ENCODE data around the gene COPZ2. TPM values are rescaled to one million over a fixed set of nuclear protein-coding genes. Genes with fewer than 3 reads are reported as not detected.
A peak's percentile ranks its signal among the peaks of the same experiment; 100 is the strongest.
"Not testable (repeated sequence)": the region's sequence is repeated elsewhere in the genome, so short reads cannot be mapped to it uniquely, and the experiment has no call there.

COPZ2 gene
- total RNA-seq, 2 experiments from 2014 or later, result 4.3 to 4.6 TPM

GRCh38 chr17:48023400-48024148 lies 14.0 kb downstream of the COPZ2 start:
- Mint-ChIP-seq H3K27me3 (peaks cover 31% of the 10 kb centered on the region), H3K4me3 (peak overlapping the region; percentile 65), H3K36me3 (ENCODE audit: low read depth) (no peaks in the 10 kb centered on the region), H3K9me3 (no peaks in the 10 kb centered on the region), H3K27ac (no peak overlapping the region), H3K4me1 (ENCODE audit: low read depth) (peaks cover 28% of the 10 kb centered on the region)
- ChIA-PET POLR2A (no interaction called here), CTCF (no interaction called here)
- DNase-seq, result peak; percentile 73
- peak; percentile 5 for ATAC-seq
- intact Hi-C loops (cut with micrococcal nuclease), result no loop called here
- TF ChIP-seq, protein P1, sequence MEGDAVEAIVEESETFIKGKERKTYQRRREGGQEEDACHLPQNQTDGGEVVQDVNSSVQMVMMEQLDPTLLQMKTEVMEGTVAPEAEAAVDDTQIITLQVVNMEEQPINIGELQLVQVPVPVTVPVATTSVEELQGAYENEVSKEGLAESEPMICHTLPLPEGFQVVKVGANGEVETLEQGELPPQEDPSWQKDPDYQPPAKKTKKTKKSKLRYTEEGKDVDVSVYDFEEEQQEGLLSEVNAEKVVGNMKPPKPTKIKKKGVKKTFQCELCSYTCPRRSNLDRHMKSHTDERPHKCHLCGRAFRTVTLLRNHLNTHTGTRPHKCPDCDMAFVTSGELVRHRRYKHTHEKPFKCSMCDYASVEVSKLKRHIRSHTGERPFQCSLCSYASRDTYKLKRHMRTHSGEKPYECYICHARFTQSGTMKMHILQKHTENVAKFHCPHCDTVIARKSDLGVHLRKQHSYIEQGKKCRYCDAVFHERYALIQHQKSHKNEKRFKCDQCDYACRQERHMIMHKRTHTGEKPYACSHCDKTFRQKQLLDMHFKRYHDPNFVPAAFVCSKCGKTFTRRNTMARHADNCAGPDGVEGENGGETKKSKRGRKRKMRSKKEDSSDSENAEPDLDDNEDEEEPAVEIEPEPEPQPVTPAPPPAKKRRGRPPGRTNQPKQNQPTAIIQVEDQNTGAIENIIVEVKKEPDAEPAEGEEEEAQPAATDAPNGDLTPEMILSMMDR (IDR thresholded peaks at IDR 0.05), result peak; percentile 28

GRCh38 chr17:48022901-48023300 lies 14.7 kb downstream of the COPZ2 start:
- intact Hi-C loops (cut with micrococcal nuclease), result no loop called here
- CTCF ChIA-PET, result no interaction called here

GRCh38 chr17:48021934-48022333 lies 15.7 kb downstream of the COPZ2 start:
- H3K27ac Mint-ChIP-seq, result no peak overlapping the region
- H3K4me1 Mint-ChIP-seq (ENCODE audit: low read depth), result peaks cover 33% of the 10 kb centered on the region
- ATAC-seq (no peak), DNase-seq (no peak)
- intact Hi-C loops (cut with micrococcal nuclease), result no loop called here
- no peak overlapping the region for H3K4me3 Mint-ChIP-seq
- ChIA-PET POLR2A (no interaction called here), CTCF (interaction anchor here (1.3 to 1.8 kb wide), 2 partner anchors 77 to 181 kb away, joined by 3 to 6 read pairs; partner anchors contain the start of gene SCRN2)
- no peaks in the 10 kb centered on the region for H3K36me3 Mint-ChIP-seq (ENCODE audit: low read depth)
- H3K9me3 Mint-ChIP-seq, result no peaks in the 10 kb centered on the region
- TF ChIP-seq, protein P1 (IDR thresholded peaks at IDR 0.05), result no peak
- H3K27me3 Mint-ChIP-seq, result peaks cover 25% of the 10 kb centered on the region

More at GRCh38 chr17:48022901-48023300, 14.7 kb downstream of the COPZ2 start:
- peak overlapping the region; percentile 15 for H3K4me3 Mint-ChIP-seq
- no peaks in the 10 kb centered on the region for H3K36me3 Mint-ChIP-seq (ENCODE audit: low read depth)
- TF ChIP-seq, protein P1 (IDR thresholded peaks at IDR 0.05), result no peak
- H3K27ac Mint-ChIP-seq, result no peak overlapping the region
- H3K27me3 Mint-ChIP-seq, result peaks cover 27% of the 10 kb centered on the region
- POLR2A ChIA-PET, result no interaction called here
- DNase-seq (no peak), ATAC-seq (no peak)
- no peaks in the 10 kb centered on the region for H3K9me3 Mint-ChIP-seq
- peaks cover 28% of the 10 kb centered on the region for H3K4me1 Mint-ChIP-seq (ENCODE audit: low read depth)

GRCh38 chr17:48017817-48018158 lies 19.8 kb downstream of the COPZ2 start:
- H3K4me3 Mint-ChIP-seq; H3K36me3 Mint-ChIP-seq (ENCODE audit: low read depth); H3K9me3 Mint-ChIP-seq; H3K4me1 Mint-ChIP-seq (ENCODE audit: low read depth); H3K27ac Mint-ChIP-seq; DNase-seq: not testable (repeated sequence)
- peak; percentile 28 for ATAC-seq
- POLR2A ChIA-PET, result interaction anchor here (0.6 kb wide), 1 partner anchor 1883 kb away, joined by 4 read pairs; no protein-coding TSS in a partner anchor
- intact Hi-C loops (cut with micrococcal nuclease), result loop anchor here (10.0 kb wide), 1 partner anchor 73 kb away; the partner anchor contains the start of gene PNPO
- CTCF ChIA-PET, result interaction anchor here (0.6 to 6.3 kb wide), 17 partner anchors 9 to 176 kb away, joined by 3 to 66 read pairs (median 4); partner anchors contain the start of genes CDK5RAP3 and SCRN2
- peaks cover 36% of the 10 kb centered on the region for H3K27me3 Mint-ChIP-seq

- H3K36me3 Mint-ChIP-seq (ENCODE audit: low read depth), result no peaks in the 10 kb centered on the region
- no peak for ATAC-seq
- H3K4me3 Mint-ChIP-seq, result no peak overlapping the region
- no peaks in the 10 kb centered on the region for H3K9me3 Mint-ChIP-seq
- TF ChIP-seq, protein P1 (IDR thresholded peaks at IDR 0.05), result no peak
- intact Hi-C loops (cut with micrococcal nuclease), result loop anchor here (10.0 kb wide), 1 partner anchor 71 kb away; the partner anchor contains the start of gene PNPO
- H3K27ac Mint-ChIP-seq, result no peak overlapping the region
- peaks cover 18% of the 10 kb centered on the region for H3K4me1 Mint-ChIP-seq (ENCODE audit: low read depth)
- CTCF ChIA-PET, result interaction anchor here (5.5 to 6.3 kb wide), 2 partner anchors 36 to 68 kb away, joined by 49 to 66 read pairs; no protein-coding TSS in a partner anchor
- no peak for DNase-seq
- peaks cover 41% of the 10 kb centered on the region for H3K27me3 Mint-ChIP-seq
- POLR2A ChIA-PET, result no interaction called here
Observed at GRCh38 chr17:48016112-48016511, 21.5 kb downstream of the COPZ2 start.
